Measurements from ENCODE around the gene ZNF365. TPM values are rescaled to one million over a fixed set of nuclear protein-coding genes. Genes with fewer than 3 reads are reported as not detected.

ZNF365 gene
- total and polyA plus RNA-seq, 2 of the 8 experiments (the other 6 are each of a cell fraction or from before 2014, with no cell fraction given), result 0.41 to 0.43 TPM

DNA sequence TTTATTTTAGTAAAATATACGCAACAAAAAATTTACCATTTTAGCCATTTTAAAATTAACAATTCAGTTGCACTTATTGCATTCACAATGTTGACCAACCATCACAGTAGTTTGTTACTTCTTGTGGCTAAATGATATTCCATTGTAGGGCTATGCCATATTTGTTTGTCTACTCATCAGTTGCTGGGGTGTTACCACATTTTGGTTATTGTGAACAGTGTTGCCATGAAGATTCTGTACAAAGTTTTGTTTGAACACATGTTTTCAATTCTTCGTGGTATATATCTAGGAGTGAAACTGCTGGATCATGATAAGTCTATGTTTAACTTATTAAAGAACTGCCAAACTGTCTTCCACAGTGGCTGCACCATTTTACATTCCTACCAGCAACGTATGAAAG, 46.3 kb upstream of the ZNF365 start:
- H4K8ac ChIP-seq (ENCODE audit: extremely low read depth, insufficient read depth, low read length), result no peak overlapping the region
- H3K9ac ChIP-seq (replicated peaks in 1 of 4; ENCODE audit: extremely low read depth in 1 of 4, low read depth in 3 of 4, low read length in 3 of 4), result no peak overlapping the region
- H3K14ac ChIP-seq (ENCODE audit: insufficient read length), result no peak overlapping the region
- ChIA-PET CTCF (ENCODE audit: partially characterized antibody) (no interaction called here), POLR2A (ENCODE audit: partially characterized antibody) (no interaction called here)
- no peak overlapping the region for H3K4ac ChIP-seq (replicated peaks; ENCODE audit: insufficient read length, low read depth, low read length)
- no peak overlapping the region for H3K4me2 ChIP-seq (ENCODE audit: insufficient read depth in 1 of 2, low read depth in 2 of 2, low read length in 2 of 2)
- H3K36me3 ChIP-seq (ENCODE audit: control insufficient read depth in 2 of 4, insufficient read depth in 4 of 4, low read length in 3 of 4), result no peaks in the 10 kb centered on the region
- DNase-seq (ENCODE audit: low read depth in 1 of 2, low spot score in 2 of 2) (no peak), FAIRE-seq (no peak)
- no peaks in the 10 kb centered on the region for H3K27me3 ChIP-seq (replicated peaks in 1 of 4; ENCODE audit: control insufficient read depth in 3 of 4, extremely low read depth in 1 of 4, insufficient read depth in 3 of 4, low read length in 3 of 4)
- no peak overlapping the region for H2BK20ac ChIP-seq (ENCODE audit: low read length)
- no peak overlapping the region for H4K91ac ChIP-seq (replicated peaks; ENCODE audit: insufficient read length, low read length)
- H3K79me2 ChIP-seq (ENCODE audit: control insufficient read depth in 1 of 2, insufficient read depth in 2 of 2, low read length in 2 of 2), result no peaks in the 10 kb centered on the region
- no peak overlapping the region for H3K18ac ChIP-seq (ENCODE audit: extremely low read depth, low read length)
- H3K23me2 ChIP-seq (ENCODE audit: low read depth, low read length), result no peaks in the 10 kb centered on the region
- H2AFZ ChIP-seq (ENCODE audit: low read length), result no peak overlapping the region
- no peak overlapping the region for H2BK120ac ChIP-seq (replicated peaks; ENCODE audit: low read depth, low read length)
- no peak overlapping the region for H2AK5ac ChIP-seq (ENCODE audit: low read depth, low read length)
- H4K5ac ChIP-seq (ENCODE audit: insufficient read length, low read depth, low read length), result no peak overlapping the region
- H3K27ac ChIP-seq (ENCODE audit: low read depth, low read length), result no peak overlapping the region
- WGBS, 2 experiments (ENCODE audit: extremely low coverage in 1 of 2, insufficient coverage in 1 of 2, insufficient read length in 1 of 2, insufficient replicate concordance in 2 of 2, low coverage in 1 of 2, low lambda C conversion rate in 2 of 2, missing lambda C conversion rate in 1 of 2), result 93% methylated on average over 3 of the region's 3 CpGs; no CpG with 5 or more reads in 1 of the 2 experiments
- no peak overlapping the region for H2BK12ac ChIP-seq (ENCODE audit: low read depth, low read length)
- H3K79me1 ChIP-seq (ENCODE audit: low read depth, low read length), result no peaks in the 10 kb centered on the region
- no peak overlapping the region for H2BK15ac ChIP-seq (ENCODE audit: low read length)
- peaks cover 0 to 5% of the 10 kb centered on the region in 2 experiments; a peak in 2 of 4 replicates for H3K9me3 ChIP-seq (ENCODE audit: insufficient read depth in 2 of 2, low read depth in 1 of 2, low read length in 1 of 2)
- H3K56ac ChIP-seq (replicated peaks; ENCODE audit: insufficient read length, low read depth, low read length), result no peak overlapping the region
- no peaks in the 10 kb centered on the region for H4K20me1 ChIP-seq (replicated peaks in 1 of 2; ENCODE audit: control insufficient read depth in 1 of 2, insufficient read depth in 2 of 2, low read length in 2 of 2)
- H3K4me3 ChIP-seq (ENCODE audit: extremely low read depth in 1 of 4, insufficient read depth in 2 of 4, low read depth in 3 of 4, low read length in 4 of 4), result no peak overlapping the region
- H3K4me1 ChIP-seq (replicated peaks in 1 of 4; ENCODE audit: control insufficient read depth in 3 of 4, insufficient read depth in 4 of 4, low read length in 3 of 4), result no peaks in the 10 kb centered on the region
- no peak overlapping the region for H2BK5ac ChIP-seq (ENCODE audit: low read depth, low read length)
- no peak overlapping the region for H3K23ac ChIP-seq (ENCODE audit: insufficient read length)
- no peak for TF ChIP-seq PHF8 (conservative IDR thresholded peaks at IDR 0.05; ENCODE audit: low read depth, low read length)
- TF ChIP-seq CBX8 (IDR thresholded peaks at IDR 0.05; ENCODE audit: borderline replicate concordance, low read depth, low read length), result no peak
- no peak for TF ChIP-seq CREB1 (IDR thresholded peaks at IDR 0.05)
- no peak for TF ChIP-seq CHD1 (IDR thresholded peaks at IDR 0.05; ENCODE audit: low read depth, low read length)
- TF ChIP-seq EGR1 (IDR thresholded peaks at IDR 0.05; ENCODE audit: borderline replicate concordance, low read depth, low read length), result no peak
- TF ChIP-seq JUN (IDR thresholded peaks at IDR 0.05; ENCODE audit: low read depth, low read length), result no peak
- no peak for TF ChIP-seq RFX5 (IDR thresholded peaks at IDR 0.05; ENCODE audit: borderline replicate concordance, low read depth, low read length)
- no peak for TF ChIP-seq TEAD4 (IDR thresholded peaks at IDR 0.05; ENCODE audit: low read depth, low read length)
- TF ChIP-seq RXRA (IDR thresholded peaks at IDR 0.05; ENCODE audit: insufficient read depth, low read depth, low read length), result no peak
- no peak for TF ChIP-seq RBBP5 (IDR thresholded peaks at IDR 0.05; ENCODE audit: borderline replicate concordance, low read depth, low read length)
- TF ChIP-seq SP4 (IDR thresholded peaks at IDR 0.05; ENCODE audit: low read length), result no peak
- no peak for TF ChIP-seq SAP30 (IDR thresholded peaks at IDR 0.05; ENCODE audit: insufficient read depth, insufficient replicate concordance, low read length)
- TF ChIP-seq ZNF274 (IDR thresholded peaks at IDR 0.05; ENCODE audit: borderline replicate concordance, extremely low read depth, low read length), result no peak

All from H1 (cell line).